ENCODE results near the gene PPARG. TPM values are rescaled to one million over a fixed set of nuclear protein-coding genes. Genes with fewer than 3 reads are reported as not detected.

Gene PPARG
- total and polyA plus RNA-seq, 8 donors = 7.9 to 85.2 (median 29.3) TPM

DNA sequence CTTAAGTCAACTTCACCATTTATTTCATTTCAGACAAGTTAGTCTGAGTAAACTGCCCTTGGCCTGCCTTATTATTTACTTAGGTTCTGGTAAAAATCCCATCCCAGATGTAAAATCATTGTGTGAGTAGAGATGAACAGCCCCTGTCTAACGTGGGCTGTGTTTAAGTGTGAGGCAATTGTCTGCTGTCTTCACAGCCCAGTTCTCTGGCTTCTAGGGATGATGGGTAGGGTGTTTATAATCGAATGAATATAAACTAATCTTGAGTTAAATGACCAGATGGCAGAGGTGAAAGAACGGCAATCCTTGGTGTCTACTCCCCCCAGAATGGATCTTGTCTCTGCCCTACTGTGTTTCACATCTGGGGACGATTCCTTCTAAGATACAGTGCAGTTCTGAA lies 20.8 kb downstream of the PPARG start:
- Histone ChIP-seq H3K36me3 (peaks cover 0 to 4% (median 0%) of the 10 kb centered on the region in 4 donors), H3K27ac (no peak overlapping the region), H3K27me3 (no peaks in the 10 kb centered on the region), H3K9me3 (no peaks in the 10 kb centered on the region), H3K4me1 (peaks cover 0 to 44% (median 10%) of the 10 kb centered on the region in 4 donors), H3K4me3 (no peak overlapping the region)
- intact Hi-C loops (cut with DNase I; ENCODE audit: low total_unique reads) = no loop called here
- no peak for DNase-seq
- WGBS, 5 donors = 42 to 69% (median 50%) methylated on average over 4 of the region's 4 CpGs
- no peak for TF ChIP-seq EP300 (IDR thresholded peaks at IDR 0.05)
- TF ChIP-seq POLR2AphosphoS5 (IDR thresholded peaks at IDR 0.05) = no peak
- TF ChIP-seq POLR2A (IDR thresholded peaks at IDR 0.05) = no peak
- no peak for TF ChIP-seq CTCF (IDR thresholded peaks at IDR 0.05)

DNA sequence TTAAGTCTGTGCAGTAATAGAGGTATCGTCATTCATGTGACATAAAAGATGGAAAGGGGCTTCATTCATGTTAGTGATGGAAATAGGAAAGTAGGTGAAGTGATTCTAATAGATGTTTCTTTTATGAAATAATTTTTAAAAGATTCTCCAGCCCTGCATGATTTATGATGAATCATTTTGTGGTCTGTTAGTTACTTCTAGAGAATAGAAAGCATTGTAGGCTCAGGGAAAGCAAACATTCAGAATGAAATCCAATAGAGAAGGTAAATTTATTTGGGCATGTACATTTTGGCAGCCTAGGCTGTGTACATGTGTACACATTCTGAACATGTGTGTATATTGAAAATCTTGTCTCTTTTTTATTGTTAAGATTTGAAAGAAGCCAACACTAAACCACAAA lies 23.1 kb downstream of the PPARG start:
- H3K4me1 ChIP-seq = peaks cover 0 to 44% (median 10%) of the 10 kb centered on the region in 4 donors
- DNase-seq = no peak
- 91 to 94% (median 92%) methylated on average over 1 of the region's 1 CpG for WGBS, 5 donors
- H3K4me3 ChIP-seq = no peak overlapping the region
- H3K27ac ChIP-seq = no peak overlapping the region
- intact Hi-C loops (cut with DNase I; ENCODE audit: low total_unique reads) = no loop called here
- H3K9me3 ChIP-seq = no peaks in the 10 kb centered on the region
- TF ChIP-seq EP300 (IDR thresholded peaks at IDR 0.05) = no peak
- H3K36me3 ChIP-seq = peaks cover 0 to 9% (median 0%) of the 10 kb centered on the region in 4 donors
- no peaks in the 10 kb centered on the region for H3K27me3 ChIP-seq

- WGBS, 5 donors = 84 to 91% (median 90%) methylated on average over 2 of the region's 2 CpGs
- H3K9me3 ChIP-seq = no peaks in the 10 kb centered on the region
- H3K27ac ChIP-seq = no peak overlapping the region
- no peak overlapping the region for H3K4me3 ChIP-seq
- no peak for DNase-seq
- H3K36me3 ChIP-seq = peaks cover 0 to 9% (median 0%) of the 10 kb centered on the region in 4 donors
- no peak for TF ChIP-seq EP300 (IDR thresholded peaks at IDR 0.05)
- no peak for TF ChIP-seq CTCF (IDR thresholded peaks at IDR 0.05)
- no peak for TF ChIP-seq POLR2AphosphoS5 (IDR thresholded peaks at IDR 0.05)
- H3K27me3 ChIP-seq = no peaks in the 10 kb centered on the region
- intact Hi-C loops (cut with DNase I; ENCODE audit: low total_unique reads) = no loop called here
- peaks cover 0 to 40% (median 10%) of the 10 kb centered on the region in 4 donors for H3K4me1 ChIP-seq
Observed at GRCh38 chr3:12313519-12313918, 24.6 kb downstream of the PPARG start.

- Histone ChIP-seq H3K36me3 (peaks cover 0 to 9% (median 0%) of the 10 kb centered on the region in 4 donors), H3K27me3 (no peaks in the 10 kb centered on the region), H3K4me1 (peaks cover 0 to 38% (median 8%) of the 10 kb centered on the region in 4 donors), H3K4me3 (no peak overlapping the region), H3K27ac (peak overlapping the region in 1 of 5 donors; percentile 51), H3K9me3 (no peaks in the 10 kb centered on the region)
- 76 to 87% (median 82%) methylated on average over 4 of the region's 4 CpGs for WGBS, 5 donors
- TF ChIP-seq CTCF (IDR thresholded peaks at IDR 0.05) (no peak), POLR2AphosphoS5 (IDR thresholded peaks at IDR 0.05) (no peak), EP300 (IDR thresholded peaks at IDR 0.05) (no peak), POLR2A (IDR thresholded peaks at IDR 0.05) (no peak)
- intact Hi-C loops (cut with DNase I; ENCODE audit: low total_unique reads) = no loop called here
- DNase-seq = no peak
Observed at GRCh38 chr3:12316253-12316652, 27.4 kb downstream of the PPARG start.

- TF ChIP-seq EP300 (IDR thresholded peaks at IDR 0.05) = no peak
- no peak for TF ChIP-seq POLR2A (IDR thresholded peaks at IDR 0.05)
- TF ChIP-seq POLR2AphosphoS5 (IDR thresholded peaks at IDR 0.05) = peak in 1 of 3 donors; percentile 59
- no peak for TF ChIP-seq CTCF (IDR thresholded peaks at IDR 0.05)
- H3K9me3 ChIP-seq = no peaks in the 10 kb centered on the region
- H3K36me3 ChIP-seq = peaks cover 0 to 9% (median 0%) of the 10 kb centered on the region in 4 donors
- intact Hi-C loops (cut with DNase I; ENCODE audit: low total_unique reads) = no loop called here
- H3K27me3 ChIP-seq = no peaks in the 10 kb centered on the region
- H3K4me3 ChIP-seq = no peak overlapping the region
- WGBS, 5 donors = 29 to 47% (median 39%) methylated on average over 4 of the region's 4 CpGs
- peak overlapping the region in 1 of 5 donors; percentile 51 for H3K27ac ChIP-seq
- DNase-seq = peak in 1 of 2 donors; percentile 39
- peaks cover 0 to 32% (median 4%) of the 10 kb centered on the region in 4 donors for H3K4me1 ChIP-seq
Observed at GRCh38 chr3:12316729-12317351, 28.0 kb downstream of the PPARG start.

Data from stomach (tissue), 9 donors.